NCI-H510A treated with DMSO at 0.1 percent for 48 hours (cell line): ENCODE data around the gene GPR158.

Experiments used
- DNase-seq: peaks from one replicate; lab custom pipeline; 2025; lab: John Stamatoyannopoulos, UW

Gene GPR158

GRCh38 chr10:25191162-25191895 lies 16.5 kb downstream of the GPR158 start:
- no peak for DNase-seq

- no peak for DNase-seq
These were observed 23.4 kb downstream of the GPR158 start for GRCh38 chr10:25198151-25198550.

GRCh38 chr10:25206693-25207414 lies 32.1 kb downstream of the GPR158 start:
- DNase-seq, result no peak

- no peak for DNase-seq
These were observed 34.8 kb downstream of the GPR158 start for GRCh38 chr10:25209618-25210017.

- DNase-seq, result no peak
These were observed 35.5 kb downstream of the GPR158 start for GRCh38 chr10:25210265-25210664.

- no peak for DNase-seq
These were observed 45.4 kb downstream of the GPR158 start for GRCh38 chr10:25220156-25220555.

- DNase-seq, result no peak
These were observed 47.4 kb downstream of the GPR158 start for GRCh38 chr10:25222085-25222660.

GRCh38 chr10:25226775-25227682 lies 52.2 kb downstream of the GPR158 start:
- no peak for DNase-seq

- DNase-seq, result no peak
These were observed 57.0 kb downstream of the GPR158 start for GRCh38 chr10:25231751-25232150.

- no peak for DNase-seq
These were observed 57.4 kb downstream of the GPR158 start for GRCh38 chr10:25232204-25232603.

GRCh38 chr10:25245165-25245564 lies 70.4 kb downstream of the GPR158 start:
- no peak for DNase-seq

GRCh38 chr10:25257646-25258045 lies 82.8 kb downstream of the GPR158 start:
- DNase-seq, result no peak

- no peak for DNase-seq
These were observed 86.3 kb downstream of the GPR158 start for GRCh38 chr10:25261110-25261509.

- DNase-seq, result no peak
These were observed 86.8 kb downstream of the GPR158 start for GRCh38 chr10:25261558-25261957.

- DNase-seq, result no peak
These were observed 89.1 kb downstream of the GPR158 start for GRCh38 chr10:25263931-25264330.

GRCh38 chr10:25278180-25278579 lies 103.4 kb downstream of the GPR158 start:
- no peak for DNase-seq

- no peak for DNase-seq
These were observed 105.3 kb downstream of the GPR158 start for GRCh38 chr10:25280076-25280475.

GRCh38 chr10:25280573-25280972 lies 105.8 kb downstream of the GPR158 start:
- DNase-seq, result no peak

GRCh38 chr10:25285809-25286208 lies 111.0 kb downstream of the GPR158 start:
- no peak for DNase-seq

- DNase-seq, result no peak
These were observed 113.4 kb downstream of the GPR158 start for GRCh38 chr10:25288181-25288580.

GRCh38 chr10:25294032-25294926 lies 119.5 kb downstream of the GPR158 start:
- DNase-seq, result no peak
